ENCODE results near the gene SERPINB12. TPM values are rescaled to one million over a fixed set of nuclear protein-coding genes. Genes with fewer than 3 reads are reported as not detected.

SERPINB12 gene
- total RNA-seq, 2 donors from 2014 or later, result not detected

DNA sequence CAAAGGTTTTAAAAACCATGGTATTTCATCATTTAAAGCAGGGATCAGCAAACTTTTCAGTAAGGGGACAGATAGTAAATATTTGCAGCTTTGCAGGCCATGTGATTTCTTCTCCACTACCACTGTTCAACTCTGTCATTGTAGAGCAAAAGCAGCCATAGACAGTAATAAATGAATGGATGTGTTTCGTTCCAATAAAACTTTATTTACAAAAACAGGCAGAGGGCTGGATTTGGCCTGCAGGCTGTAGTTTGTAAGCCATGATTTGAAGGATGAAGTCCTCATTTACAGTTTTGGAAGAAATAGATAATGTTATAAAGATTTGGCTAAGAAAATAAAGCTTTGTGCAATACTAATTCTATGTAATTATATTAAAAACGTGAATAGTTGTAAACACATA is 1.8 kb downstream of the SERPINB12 start:
- Histone ChIP-seq H3K36me3 (replicated peaks in 1 of 2; ENCODE audit: insufficient read depth in 1 of 2, low read depth in 2 of 2) (no peaks in the 10 kb centered on the region), H3K4me3 (no peak overlapping the region), H3K9me3 (no peaks in the 10 kb centered on the region), H3K4me1 (no peaks in the 10 kb centered on the region), H3K27ac (no peak overlapping the region), H3K27me3 (no peaks in the 10 kb centered on the region)
- intact Hi-C loops (cut with DNase I), result no loop called here
- ATAC-seq (no peak), DNase-seq (no peak)
- no peak for TF ChIP-seq POLR2A (IDR thresholded peaks at IDR 0.05)
- TF ChIP-seq, protein P1, sequence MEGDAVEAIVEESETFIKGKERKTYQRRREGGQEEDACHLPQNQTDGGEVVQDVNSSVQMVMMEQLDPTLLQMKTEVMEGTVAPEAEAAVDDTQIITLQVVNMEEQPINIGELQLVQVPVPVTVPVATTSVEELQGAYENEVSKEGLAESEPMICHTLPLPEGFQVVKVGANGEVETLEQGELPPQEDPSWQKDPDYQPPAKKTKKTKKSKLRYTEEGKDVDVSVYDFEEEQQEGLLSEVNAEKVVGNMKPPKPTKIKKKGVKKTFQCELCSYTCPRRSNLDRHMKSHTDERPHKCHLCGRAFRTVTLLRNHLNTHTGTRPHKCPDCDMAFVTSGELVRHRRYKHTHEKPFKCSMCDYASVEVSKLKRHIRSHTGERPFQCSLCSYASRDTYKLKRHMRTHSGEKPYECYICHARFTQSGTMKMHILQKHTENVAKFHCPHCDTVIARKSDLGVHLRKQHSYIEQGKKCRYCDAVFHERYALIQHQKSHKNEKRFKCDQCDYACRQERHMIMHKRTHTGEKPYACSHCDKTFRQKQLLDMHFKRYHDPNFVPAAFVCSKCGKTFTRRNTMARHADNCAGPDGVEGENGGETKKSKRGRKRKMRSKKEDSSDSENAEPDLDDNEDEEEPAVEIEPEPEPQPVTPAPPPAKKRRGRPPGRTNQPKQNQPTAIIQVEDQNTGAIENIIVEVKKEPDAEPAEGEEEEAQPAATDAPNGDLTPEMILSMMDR (IDR thresholded peaks at IDR 0.05), result no peak
- 79 to 87% methylated on average over 2 of the region's 2 CpGs for WGBS, 2 donors

DNA sequence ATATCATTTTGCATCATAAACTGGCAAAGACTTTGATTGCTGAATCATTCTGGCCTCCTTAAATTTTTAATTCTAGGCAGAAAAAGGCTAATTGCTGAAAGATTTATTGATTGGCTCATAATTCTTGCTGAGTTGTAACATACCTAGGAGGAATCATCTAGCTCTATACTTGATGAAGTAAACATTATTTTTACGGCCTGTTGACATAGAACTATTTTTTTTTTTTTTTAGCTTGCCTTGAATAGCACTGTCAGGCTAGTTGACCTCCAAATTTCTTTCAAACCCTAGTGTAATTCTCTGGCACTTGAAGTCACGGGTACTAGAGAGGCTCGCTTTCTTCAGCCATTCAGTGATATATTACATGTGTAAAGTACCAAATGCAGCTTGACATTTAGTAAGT is 2.8 kb downstream of the SERPINB12 start:
- WGBS, 2 donors, result 60 to 66% methylated on average over 3 of the region's 3 CpGs
- Histone ChIP-seq H3K27ac (no peak overlapping the region), H3K27me3 (no peaks in the 10 kb centered on the region), H3K36me3 (replicated peaks in 1 of 2; ENCODE audit: insufficient read depth in 1 of 2, low read depth in 2 of 2) (no peaks in the 10 kb centered on the region), H3K4me1 (no peaks in the 10 kb centered on the region), H3K9me3 (no peaks in the 10 kb centered on the region), H3K4me3 (no peak overlapping the region)
- ATAC-seq, result no peak
- no peak for DNase-seq
- TF ChIP-seq, protein P1 (IDR thresholded peaks at IDR 0.05), result no peak
- no peak for TF ChIP-seq POLR2A (IDR thresholded peaks at IDR 0.05)
- intact Hi-C loops (cut with DNase I), result no loop called here

DNA sequence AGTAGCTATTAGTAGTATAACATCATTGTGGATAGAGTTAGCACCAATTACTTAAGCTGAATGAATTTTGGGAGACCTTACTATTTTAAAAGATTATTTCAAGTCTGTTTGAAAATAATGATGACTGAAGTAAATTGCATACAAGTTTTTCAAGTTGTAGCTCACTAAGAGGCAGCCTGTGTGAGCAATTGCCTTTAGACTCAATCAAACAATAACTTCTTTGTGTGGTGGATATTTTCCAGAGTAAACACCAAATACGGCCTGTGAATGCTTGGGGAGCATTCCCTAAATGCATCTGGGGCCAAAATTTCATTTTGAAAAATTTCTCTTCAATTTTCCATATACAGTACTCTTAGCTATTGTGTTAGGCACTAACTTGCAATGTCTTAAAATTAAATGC is 7.9 kb downstream of the SERPINB12 start:
- WGBS, 2 donors, result 4 to 17% methylated on average over 1 of the region's 1 CpG
- no peaks in the 10 kb centered on the region for H3K27me3 ChIP-seq
- no peaks in the 10 kb centered on the region for H3K9me3 ChIP-seq
- no peak for TF ChIP-seq POLR2A (IDR thresholded peaks at IDR 0.05)
- TF ChIP-seq, protein P1 (IDR thresholded peaks at IDR 0.05), result no peak
- H3K4me1 ChIP-seq, result no peaks in the 10 kb centered on the region
- H3K27ac ChIP-seq, result no peak overlapping the region
- no peak for DNase-seq
- H3K36me3 ChIP-seq (replicated peaks in 1 of 2; ENCODE audit: insufficient read depth in 1 of 2, low read depth in 2 of 2), result no peaks in the 10 kb centered on the region
- intact Hi-C loops (cut with DNase I), result no loop called here
- no peak overlapping the region for H3K4me3 ChIP-seq
- ATAC-seq, result no peak

DNA sequence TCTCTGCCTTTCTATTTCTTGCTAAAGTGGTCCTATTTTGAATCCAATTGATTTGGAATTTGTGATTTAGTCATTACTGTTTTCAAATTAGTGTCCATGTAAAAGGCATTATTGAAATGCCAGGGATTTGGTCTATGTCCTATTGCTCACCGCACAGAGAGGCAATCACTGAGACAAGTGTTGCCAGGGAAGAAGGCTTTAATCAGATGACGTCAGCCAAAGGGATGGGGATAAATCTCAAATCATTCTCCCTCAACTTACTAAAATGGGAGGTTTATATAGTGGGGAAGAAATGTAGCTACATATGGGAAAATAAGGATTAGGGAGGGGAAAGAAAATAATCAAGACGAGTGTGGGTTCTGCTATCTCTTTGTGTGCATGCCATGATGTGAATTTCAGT is 9.6 kb downstream of the SERPINB12 start:
- ATAC-seq, result no peak
- Histone ChIP-seq H3K9me3 (no peaks in the 10 kb centered on the region), H3K27me3 (no peaks in the 10 kb centered on the region), H3K27ac (no peak overlapping the region), H3K36me3 (replicated peaks in 1 of 2; ENCODE audit: insufficient read depth in 1 of 2, low read depth in 2 of 2) (no peaks in the 10 kb centered on the region), H3K4me1 (no peaks in the 10 kb centered on the region), H3K4me3 (no peak overlapping the region)
- whole genome bisulfite sequencing, 2 donors, result 77 to 83% methylated on average over 3 of the region's 3 CpGs
- no peak for DNase-seq
- TF ChIP-seq, protein P1 (IDR thresholded peaks at IDR 0.05), result no peak
- TF ChIP-seq POLR2A (IDR thresholded peaks at IDR 0.05), result no peak
- intact Hi-C loops (cut with DNase I), result no loop called here

DNA sequence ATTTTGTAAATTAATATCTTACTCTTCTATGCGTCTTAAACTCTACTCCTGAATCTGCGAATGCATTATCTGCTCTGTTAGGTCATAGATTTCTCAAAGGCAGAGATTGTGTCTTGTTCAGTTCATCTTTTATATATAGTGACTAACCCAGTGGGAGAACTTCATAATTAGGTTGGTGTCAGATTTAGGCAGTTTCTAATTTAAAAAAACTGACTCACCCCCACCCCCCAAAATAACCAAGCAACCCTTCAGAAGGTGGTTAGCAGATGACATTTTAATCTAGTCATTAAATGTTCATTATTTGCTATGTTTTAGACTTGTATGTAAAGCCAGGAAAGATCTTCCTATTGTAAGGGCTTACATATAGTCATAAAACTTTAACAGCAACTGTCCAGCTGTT is 10.4 kb downstream of the SERPINB12 start:
- H3K27me3 ChIP-seq, result no peaks in the 10 kb centered on the region
- ATAC-seq, result no peak
- no peak for DNase-seq
- no peaks in the 10 kb centered on the region for H3K36me3 ChIP-seq (replicated peaks in 1 of 2; ENCODE audit: insufficient read depth in 1 of 2, low read depth in 2 of 2)
- H3K27ac ChIP-seq, result no peak overlapping the region
- 86 to 89% methylated on average over 2 of the region's 2 CpGs for WGBS, 2 donors
- H3K9me3 ChIP-seq, result no peaks in the 10 kb centered on the region
- TF ChIP-seq, protein P1 (IDR thresholded peaks at IDR 0.05), result no peak
- TF ChIP-seq POLR2A (IDR thresholded peaks at IDR 0.05), result no peak
- intact Hi-C loops (cut with DNase I), result no loop called here
- no peak overlapping the region for H3K4me3 ChIP-seq
- H3K4me1 ChIP-seq, result no peaks in the 10 kb centered on the region

Measured in body of pancreas (tissue), 4 donors.